Left lung (tissue), 10 donors: ENCODE measurements around the gene LDLRAD3. TPM values are rescaled to one million over a fixed set of nuclear protein-coding genes. Genes with fewer than 3 reads are reported as not detected.

Experiments used
- ATAC-seq: fragments of 200-7000 bp; cut with Tn5 transposase; one replicate; pipeline ENCODE4 v1.9.1; 2020; ENCODE audit warnings: moderate library complexity
- DNase-seq, 4 donors: peaks; one replicate each; pipeline ENCODE4 v3.0.0-alpha.2; 2013 to 2020
- H3K27ac ChIP-seq, 2 donors: fragments of 200-600 bp; sonication (generic) in 1 of 2; one replicate each; pipeline versions ENCODE4 v1.5.0 to v1.8.0; 2020 to 2021
- H3K27me3 ChIP-seq, 2 donors: fragments of 200-600 bp; sonication (generic) in 1 of 2; one replicate each; pipeline versions ENCODE4 v1.5.0 to v1.8.0; 2020 to 2021
- H3K36me3 ChIP-seq, 2 donors: fragments of 200-600 bp; sonication (generic) in 1 of 2; one replicate each; pipeline versions ENCODE4 v1.5.0 to v1.8.0; 2020 to 2021
- H3K4me1 ChIP-seq, 2 donors: fragments of 200-600 bp; one replicate each; pipeline ENCODE4 v1.8.0; 2021
- H3K4me3 ChIP-seq, 2 donors: fragments of 200-600 bp; sonication (generic) in 1 of 2; one replicate each; pipeline versions ENCODE4 v1.5.0 to v1.8.0; 2020 to 2021; ENCODE audit warnings: mild to moderate bottlenecking in 1 of 2
- H3K9me3 ChIP-seq, 2 donors: fragments of 200-600 bp; sonication (generic) in 1 of 2; one replicate each; pipeline versions ENCODE4 v1.5.0 to v1.8.0; 2020 to 2021
- intact Hi-C, 2 donors: fragments of 100-400 bp; cut with DNase I; formaldehyde crosslinking; loops; one replicate each; pipeline versions ENCODE4 v1.11.2 to v1.14.2; 2022
- polyA plus RNA-seq, 6 donors: library from polyadenylated mRNA; unstranded; fragments of 120-200 nt; gene quantifications; one replicate each; pipeline ENCODE4 v1.2.1, GENCODE V29; 2013; ENCODE audit not compliant: insufficient read length in 6 of 6
- total RNA-seq, 2 donors: library from RNA; stranded (reverse); fragmentation: NEBNext Ultra II Directional; extraction: Animal tissue kit (Norgen Biotek cat#: 25700); gene quantifications; one replicate each; pipeline ENCODE4 v1.2.1, GENCODE V29; 2021
- TF ChIP-seq, protein P1 (sequence below), 2 donors: fragments of 200-600 bp; sonication (generic) in 1 of 2; IDR thresholded peaks; one replicate each; pipeline versions ENCODE4 v1.5.0 to v1.8.0; 2021; ENCODE audit warnings: antibody characterized with exemption in 2 of 2
- donor health status: DM: no; HTN: yes; CAD: no.
- donor health status: DM: no; HTN: no; CAD: no.

LDLRAD3 gene
- total and polyA plus RNA-seq, 8 donors = 7.1 to 18.2 (median 16.8) TPM

DNA sequence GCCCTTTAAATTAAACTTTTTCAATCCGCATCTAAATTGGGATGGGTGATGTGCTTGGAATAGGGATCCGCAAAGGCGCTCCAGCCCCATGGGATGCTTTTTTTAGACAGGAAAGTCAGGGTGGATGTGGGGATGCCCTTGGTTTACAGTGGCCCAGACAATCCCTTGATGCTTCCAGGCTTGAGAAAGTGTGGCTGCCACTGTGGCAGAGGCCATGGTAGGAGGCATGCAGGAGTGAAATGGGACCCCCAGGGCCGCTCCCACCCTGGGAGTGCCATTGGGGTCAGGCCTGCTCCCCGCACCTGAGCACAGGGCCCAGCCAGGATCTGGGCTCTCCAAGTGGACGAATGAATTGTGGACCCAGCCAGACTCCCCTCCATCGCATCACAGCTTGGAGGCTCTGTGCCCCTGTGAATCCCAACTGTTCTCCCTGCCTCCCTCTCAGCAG is 269.6 kb downstream of the LDLRAD3 start:
- TF ChIP-seq, protein P1, sequence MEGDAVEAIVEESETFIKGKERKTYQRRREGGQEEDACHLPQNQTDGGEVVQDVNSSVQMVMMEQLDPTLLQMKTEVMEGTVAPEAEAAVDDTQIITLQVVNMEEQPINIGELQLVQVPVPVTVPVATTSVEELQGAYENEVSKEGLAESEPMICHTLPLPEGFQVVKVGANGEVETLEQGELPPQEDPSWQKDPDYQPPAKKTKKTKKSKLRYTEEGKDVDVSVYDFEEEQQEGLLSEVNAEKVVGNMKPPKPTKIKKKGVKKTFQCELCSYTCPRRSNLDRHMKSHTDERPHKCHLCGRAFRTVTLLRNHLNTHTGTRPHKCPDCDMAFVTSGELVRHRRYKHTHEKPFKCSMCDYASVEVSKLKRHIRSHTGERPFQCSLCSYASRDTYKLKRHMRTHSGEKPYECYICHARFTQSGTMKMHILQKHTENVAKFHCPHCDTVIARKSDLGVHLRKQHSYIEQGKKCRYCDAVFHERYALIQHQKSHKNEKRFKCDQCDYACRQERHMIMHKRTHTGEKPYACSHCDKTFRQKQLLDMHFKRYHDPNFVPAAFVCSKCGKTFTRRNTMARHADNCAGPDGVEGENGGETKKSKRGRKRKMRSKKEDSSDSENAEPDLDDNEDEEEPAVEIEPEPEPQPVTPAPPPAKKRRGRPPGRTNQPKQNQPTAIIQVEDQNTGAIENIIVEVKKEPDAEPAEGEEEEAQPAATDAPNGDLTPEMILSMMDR (IDR thresholded peaks at IDR 0.05) = no peak
- intact Hi-C loops = no loop called here
- no peaks in the 10 kb centered on the region for H3K9me3 ChIP-seq
- no peaks in the 10 kb centered on the region for H3K27me3 ChIP-seq
- no peaks in the 10 kb centered on the region for H3K36me3 ChIP-seq
- no peak for ATAC-seq
- no peaks in the 10 kb centered on the region for H3K4me1 ChIP-seq
- H3K27ac ChIP-seq = no peak overlapping the region
- no peak overlapping the region for H3K4me3 ChIP-seq
- no peak for DNase-seq

- Histone ChIP-seq H3K27ac (no peak overlapping the region), H3K9me3 (peaks cover 0 to 4% of the 10 kb centered on the region in 2 donors), H3K4me1 (no peaks in the 10 kb centered on the region), H3K4me3 (no peak overlapping the region), H3K27me3 (no peaks in the 10 kb centered on the region), H3K36me3 (no peaks in the 10 kb centered on the region)
- DNase-seq (no peak), ATAC-seq (no peak)
- TF ChIP-seq, protein P1 (IDR thresholded peaks at IDR 0.05) = no peak
- intact Hi-C loops = no loop called here
Observed at GRCh38 chr11:36214480-36214879, 270.6 kb downstream of the LDLRAD3 start.

GRCh38 chr11:36214976-36215692 is 271.3 kb downstream of the LDLRAD3 start:
- Histone ChIP-seq H3K36me3 (no peaks in the 10 kb centered on the region), H3K27me3 (no peaks in the 10 kb centered on the region), H3K4me3 (no peak overlapping the region), H3K9me3 (peaks cover 0 to 11% of the 10 kb centered on the region in 2 donors), H3K4me1 (no peaks in the 10 kb centered on the region), H3K27ac (no peak overlapping the region)
- ATAC-seq (no peak), DNase-seq (no peak)
- intact Hi-C loops = no loop called here
- TF ChIP-seq, protein P1 (IDR thresholded peaks at IDR 0.05) = no peak

DNA sequence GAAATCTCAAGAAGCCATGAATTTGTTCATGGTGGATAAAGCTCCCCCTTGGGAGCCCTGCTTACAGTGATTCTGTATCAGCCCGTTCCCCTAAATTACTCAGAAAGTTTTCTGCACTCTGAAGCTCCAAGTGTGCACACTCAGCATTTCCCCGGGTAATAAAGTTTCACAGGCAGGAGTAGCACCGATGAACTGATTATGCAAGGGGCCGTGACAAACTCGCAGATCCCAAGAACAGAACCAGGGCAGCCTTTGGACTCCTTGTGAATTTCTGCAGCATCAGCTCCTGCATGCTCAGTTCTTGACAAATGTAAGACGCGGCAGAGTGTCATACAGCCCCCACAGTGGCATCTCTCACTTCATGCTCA is 271.8 kb downstream of the LDLRAD3 start:
- intact Hi-C loops = no loop called here
- Histone ChIP-seq H3K36me3 (no peaks in the 10 kb centered on the region), H3K27me3 (no peaks in the 10 kb centered on the region), H3K4me3 (no peak overlapping the region), H3K9me3 (peaks cover 0 to 15% of the 10 kb centered on the region in 2 donors), H3K4me1 (no peaks in the 10 kb centered on the region), H3K27ac (no peak overlapping the region)
- no peak for ATAC-seq
- TF ChIP-seq, protein P1 (IDR thresholded peaks at IDR 0.05) = no peak
- no peak for DNase-seq

DNA sequence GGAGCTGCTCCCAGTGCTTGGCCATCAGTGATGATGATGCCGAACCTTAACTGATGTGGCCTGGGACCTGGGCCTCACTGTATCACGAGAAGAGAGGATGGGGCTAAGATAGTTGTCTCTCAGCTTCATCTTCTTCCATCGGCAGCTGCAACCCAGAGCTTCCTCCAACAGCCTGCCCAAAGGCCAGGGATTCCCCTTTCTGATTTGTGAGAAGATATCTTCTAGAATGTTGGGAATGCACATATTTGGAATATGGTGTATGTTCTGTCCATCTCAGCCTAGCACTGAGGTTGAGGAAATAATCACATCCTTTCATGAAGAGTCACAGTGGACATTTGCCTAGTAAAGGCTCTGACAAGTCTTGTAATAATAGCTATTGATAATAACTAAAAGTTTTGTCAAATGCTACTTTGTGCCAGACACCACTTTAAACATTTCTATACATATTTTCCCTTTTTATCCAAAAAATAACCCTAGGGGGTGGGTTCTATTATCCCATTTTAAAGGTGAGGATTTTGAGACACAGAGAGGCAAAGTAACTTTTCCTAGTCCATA is 272.3 kb downstream of the LDLRAD3 start:
- H3K4me3 ChIP-seq = no peak overlapping the region
- no peaks in the 10 kb centered on the region for H3K36me3 ChIP-seq
- intact Hi-C loops = no loop called here
- H3K4me1 ChIP-seq = no peaks in the 10 kb centered on the region
- DNase-seq = no peak
- TF ChIP-seq, protein P1 (IDR thresholded peaks at IDR 0.05) = no peak
- peaks cover 0 to 15% of the 10 kb centered on the region in 2 donors for H3K9me3 ChIP-seq
- no peak overlapping the region for H3K27ac ChIP-seq
- H3K27me3 ChIP-seq = no peaks in the 10 kb centered on the region
- ATAC-seq = no peak
